Ovary (tissue), 9 donors: Measurements from ENCODE around the gene MRAP2. TPM values are rescaled to one million over a fixed set of nuclear protein-coding genes. Genes with fewer than 3 reads are reported as not detected.

Experiments used
- DNase-seq, 5 donors: peaks; one replicate each; pipeline ENCODE4 v3.0.0-alpha.2; 2019 to 2020
- H3K27ac ChIP-seq, 2 donors: fragments of 200-600 bp; one replicate each; pipeline versions ENCODE4 v1.5.1 to v1.8.0; 2019 to 2022
- H3K27me3 ChIP-seq: fragments of 200-600 bp; one replicate; pipeline ENCODE4 v1.8.0; 2022
- H3K36me3 ChIP-seq: fragments of 200-600 bp; sonication (generic); one replicate; pipeline ENCODE4 v1.5.1; 2019
- H3K4me1 ChIP-seq: one replicate; pipeline ENCODE4 v1.8.1; 2013; ENCODE audit warnings: mild to moderate bottlenecking, moderate library complexity; ENCODE audit not compliant: insufficient read depth
- H3K4me3 ChIP-seq: fragments of 200-600 bp; sonication (generic); one replicate; pipeline ENCODE4 v1.5.1; 2017
- H3K9me3 ChIP-seq, 2 donors: fragments of 200-600 bp in 1 of 2; sonication (generic) in 1 of 2; one replicate each; pipeline versions ENCODE4 v1.5.1 to v1.8.1; 2013 to 2019; ENCODE audit warnings: mild to moderate bottlenecking in 1 of 2, moderate library complexity in 1 of 2
- EP300 ChIP-seq: sonication (generic); formaldehyde crosslinking; IDR thresholded peaks from one replicate; pipeline ENCODE4 v1.6.1; 2017; ENCODE audit warnings: antibody characterized with exemption
- POLR2A ChIP-seq: fragments of 450-650 bp; IDR thresholded peaks from one replicate; pipeline ENCODE4 v1.6.1; 2017; ENCODE audit warnings: antibody characterized with exemption, mild to moderate bottlenecking, moderate library complexity
- WGBS, 3 donors: extraction: QIAGEN DNeasy Blood & Tissue Kit in 1 of 3; methylation state at CpG; one replicate each; pipeline versions ENCODE4 v1.1.5 to v1.1.7; 2013 to 2017; 5-methylcytosine and 5-hydroxymethylcytosine counted together
- intact Hi-C, 4 donors: fragments of 100-400 bp; cut with DNase I; formaldehyde crosslinking; loops; one replicate each; pipeline versions ENCODE4 v1.11.0 to v1.15.1; 2022 to 2023
- polyA plus RNA-seq, 2 donors: library from polyadenylated mRNA; stranded (reverse); fragments of 200-250 nt in 1 of 2; fragments of 350-450 nt in 1 of 2; fragmentation: Illumina TruSeq in 1 of 2; extraction: RNeasy Lipid Tissue Mini Kit (QIAGEN cat#74804) in 1 of 2; gene quantifications; one replicate each; pipeline ENCODE4 v1.2.3, GENCODE V29; 2013 to 2014
- total RNA-seq, 7 donors: library from RNA; depleted of rRNA in 2 of 7; stranded (reverse); fragments of >200 nt in 2 of 7; fragmentation: NEBNext Ultra II Directional in 3 of 7; extraction: Animal tissue kit (Norgen Biotek cat#: 25700) in 3 of 7; gene quantifications; one replicate each; pipeline versions ENCODE4 v1.1.0 to v1.2.4, GENCODE V29; 2016 to 2023
- TF ChIP-seq, protein P1 (sequence below), 3 donors: fragments of 450-650 bp in 2 of 3; fragments of 200-600 bp in 1 of 3; IDR thresholded peaks; one replicate each; pipeline versions ENCODE4 v1.5.1 to v1.8.0; 2016 to 2022; ENCODE audit warnings: antibody characterized with exemption in 3 of 3, mild to moderate bottlenecking in 1 of 3
- donor health status: DM: no; HTN: no; CAD: no; lungs with moderate emphysema.
- donor health status: DM: no; HTN: no; CAD: no.
- donor health status: Bipolar disorder and iron deficiency.
- donor health status: DM: yes; HTN: yes; CAD: no.
- donor health status: DM: no; HTN: no; CAD: no.
- donor health status: DM: yes; HTN: yes; CAD: no.

MRAP2 gene
- total and polyA plus RNA-seq, 9 donors, result 0.20 to 4.7 (median 1.2) TPM

DNA sequence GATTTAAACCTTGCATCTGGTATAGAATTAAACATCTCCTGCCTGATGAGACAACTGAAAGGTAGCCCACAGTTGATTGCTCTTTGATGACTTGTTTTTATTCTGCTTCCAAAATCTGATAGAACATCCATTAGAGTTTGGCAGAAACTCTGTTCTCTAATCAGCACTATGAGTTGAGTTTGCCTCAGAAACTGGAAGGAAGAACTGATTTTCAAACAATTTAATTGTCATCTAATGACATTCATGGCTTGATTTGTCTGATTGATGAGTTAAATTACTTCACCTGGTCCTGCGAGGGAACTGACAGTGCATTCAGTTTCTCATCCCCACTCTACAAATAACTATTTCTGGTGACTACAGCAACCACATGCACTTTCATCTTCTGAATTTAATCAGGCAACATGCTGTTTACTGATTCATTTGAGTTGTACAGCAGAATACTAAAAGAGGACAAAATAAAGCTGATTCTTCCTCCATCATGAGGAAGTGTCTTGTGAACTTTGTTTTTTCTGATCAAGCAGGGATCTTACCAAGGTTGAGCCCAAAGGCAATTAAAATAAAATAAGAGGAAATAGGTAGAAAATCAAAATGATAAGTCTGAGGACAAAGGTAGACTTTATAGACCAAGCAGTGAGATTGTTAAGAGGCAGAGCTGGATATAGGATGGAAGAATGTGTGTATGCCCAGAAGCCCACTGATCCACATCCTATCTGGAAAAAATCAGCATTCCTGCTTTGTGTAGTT, 15.7 kb upstream of the MRAP2 start:
- Histone ChIP-seq H3K27ac (no peak overlapping the region), H3K27me3 (no peaks in the 10 kb centered on the region), H3K4me1 (no peaks in the 10 kb centered on the region), H3K4me3 (no peak overlapping the region), H3K36me3 (no peaks in the 10 kb centered on the region), H3K9me3 (no peaks in the 10 kb centered on the region)
- TF ChIP-seq, protein P1, sequence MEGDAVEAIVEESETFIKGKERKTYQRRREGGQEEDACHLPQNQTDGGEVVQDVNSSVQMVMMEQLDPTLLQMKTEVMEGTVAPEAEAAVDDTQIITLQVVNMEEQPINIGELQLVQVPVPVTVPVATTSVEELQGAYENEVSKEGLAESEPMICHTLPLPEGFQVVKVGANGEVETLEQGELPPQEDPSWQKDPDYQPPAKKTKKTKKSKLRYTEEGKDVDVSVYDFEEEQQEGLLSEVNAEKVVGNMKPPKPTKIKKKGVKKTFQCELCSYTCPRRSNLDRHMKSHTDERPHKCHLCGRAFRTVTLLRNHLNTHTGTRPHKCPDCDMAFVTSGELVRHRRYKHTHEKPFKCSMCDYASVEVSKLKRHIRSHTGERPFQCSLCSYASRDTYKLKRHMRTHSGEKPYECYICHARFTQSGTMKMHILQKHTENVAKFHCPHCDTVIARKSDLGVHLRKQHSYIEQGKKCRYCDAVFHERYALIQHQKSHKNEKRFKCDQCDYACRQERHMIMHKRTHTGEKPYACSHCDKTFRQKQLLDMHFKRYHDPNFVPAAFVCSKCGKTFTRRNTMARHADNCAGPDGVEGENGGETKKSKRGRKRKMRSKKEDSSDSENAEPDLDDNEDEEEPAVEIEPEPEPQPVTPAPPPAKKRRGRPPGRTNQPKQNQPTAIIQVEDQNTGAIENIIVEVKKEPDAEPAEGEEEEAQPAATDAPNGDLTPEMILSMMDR (IDR thresholded peaks at IDR 0.05), result no peak
- no peak for TF ChIP-seq EP300
- TF ChIP-seq POLR2A, result no peak
- 55 to 78% (median 65%) methylated on average over 1 of the region's 1 CpG for whole genome bisulfite sequencing, 3 donors
- no peak for DNase-seq
- intact Hi-C loops, result no loop called here

DNA sequence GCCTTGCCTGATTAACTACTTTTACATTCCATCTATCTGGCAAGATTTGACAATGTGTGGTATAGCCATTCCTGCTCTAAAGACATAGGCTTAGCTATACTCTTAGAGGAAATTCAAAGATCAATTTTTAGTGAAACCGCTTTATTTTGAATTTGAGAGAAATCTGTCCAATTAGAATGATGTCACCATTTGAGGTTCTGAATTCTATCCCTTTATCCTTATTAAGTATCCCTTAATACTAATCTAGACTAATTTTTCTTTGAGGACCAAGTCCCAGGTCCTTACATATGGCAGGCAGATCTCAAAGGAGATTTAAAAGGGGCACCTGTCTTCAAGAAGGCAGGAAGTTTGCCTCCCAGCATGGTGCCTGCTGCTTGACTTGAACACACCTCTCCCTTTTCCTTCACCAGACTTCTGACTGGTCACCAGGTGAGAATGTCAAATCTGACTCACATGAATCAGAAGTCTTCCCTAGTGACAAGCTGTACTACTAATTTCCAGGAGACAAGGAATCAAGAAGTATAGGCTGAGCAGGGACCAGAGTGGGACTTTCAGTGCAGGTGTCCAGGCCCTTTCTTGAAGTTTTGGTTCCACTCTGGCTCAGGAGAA, 15.0 kb upstream of the MRAP2 start:
- Histone ChIP-seq H3K9me3 (no peaks in the 10 kb centered on the region), H3K27ac (no peak overlapping the region), H3K27me3 (no peaks in the 10 kb centered on the region), H3K4me1 (no peaks in the 10 kb centered on the region), H3K4me3 (no peak overlapping the region), H3K36me3 (no peaks in the 10 kb centered on the region)
- TF ChIP-seq EP300 (no peak), POLR2A (no peak)
- TF ChIP-seq, protein P1 (IDR thresholded peaks at IDR 0.05), result no peak
- WGBS, 3 donors, result 88 to 98% (median 93%) methylated on average over 1 of the region's 1 CpG
- intact Hi-C loops, result no loop called here
- no peak for DNase-seq

DNA sequence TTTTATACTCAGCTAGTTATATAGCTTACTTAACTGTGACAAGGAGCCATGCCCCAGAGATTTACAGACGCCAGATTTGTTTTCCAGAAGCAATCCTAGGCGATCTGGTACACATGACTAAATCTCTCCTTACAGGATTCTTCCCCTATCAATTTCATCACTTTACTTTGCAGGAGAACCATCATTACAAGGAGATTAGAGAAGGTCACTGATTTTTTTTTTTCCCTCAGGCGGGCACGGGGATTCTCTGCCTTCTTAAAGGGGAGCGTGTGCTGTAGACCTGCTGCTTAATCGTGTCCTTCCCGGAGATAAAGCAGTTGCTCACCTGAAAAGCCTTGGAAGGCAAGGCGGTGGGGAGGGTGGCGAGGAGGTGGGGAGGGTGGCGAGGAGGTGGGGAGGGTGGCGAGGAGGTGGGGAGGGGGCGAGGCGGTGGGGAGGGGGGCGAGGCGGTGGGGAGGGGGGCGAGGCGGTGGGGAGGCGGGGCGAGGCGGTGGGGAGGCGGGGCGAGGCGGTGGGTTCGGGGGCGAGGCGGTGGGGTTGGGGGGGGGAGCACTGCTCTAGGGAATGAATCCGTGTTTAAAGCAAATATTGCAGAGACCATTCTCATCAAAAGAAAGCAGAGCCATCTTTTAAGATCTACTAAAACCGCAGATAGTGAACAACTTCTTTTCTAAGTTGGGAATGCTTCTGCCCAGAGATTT, 14.3 kb upstream of the MRAP2 start:
- 17 to 45% (median 18%) methylated on average over 20 to 28 of the region's 28 CpGs for WGBS, 3 donors
- no peak overlapping the region for H3K4me3 ChIP-seq
- intact Hi-C loops, result no loop called here

DNA sequence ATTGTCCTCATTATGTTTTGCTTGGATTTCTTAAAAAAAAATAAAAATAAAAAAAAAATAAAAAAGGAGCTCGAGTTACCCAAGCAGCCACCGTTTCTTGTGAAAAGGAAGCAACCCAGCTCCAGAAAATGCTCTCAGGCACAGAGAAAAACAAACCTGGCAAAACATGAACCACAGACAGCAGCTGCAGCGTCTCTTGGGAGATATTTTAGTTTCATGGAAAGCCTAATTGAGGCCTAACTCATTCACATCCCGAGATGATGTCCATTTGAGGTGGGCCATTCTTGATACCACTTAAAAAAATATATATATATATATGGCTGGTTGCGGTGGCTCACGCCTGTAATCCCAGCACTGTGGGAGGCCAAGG, 13.7 kb upstream of the MRAP2 start:
- intact Hi-C loops, result no loop called here
- Histone ChIP-seq H3K27me3 (no peaks in the 10 kb centered on the region), H3K27ac (no peak overlapping the region), H3K9me3 (no peaks in the 10 kb centered on the region), H3K4me1 (no peaks in the 10 kb centered on the region), H3K36me3 (no peaks in the 10 kb centered on the region), H3K4me3 (no peak overlapping the region)
- 24 to 34% (median 34%) methylated on average over 6 of the region's 6 CpGs for WGBS, 3 donors
- DNase-seq, result no peak
- TF ChIP-seq, protein P1 (IDR thresholded peaks at IDR 0.05), result no peak
- no peak for TF ChIP-seq EP300
- TF ChIP-seq POLR2A, result no peak

More for the DNA sequence above, 14.3 kb upstream of the MRAP2 start:
- H3K9me3 ChIP-seq, result no peaks in the 10 kb centered on the region
- no peaks in the 10 kb centered on the region for H3K27me3 ChIP-seq
- no peak overlapping the region for H3K27ac ChIP-seq
- TF ChIP-seq, protein P1 (IDR thresholded peaks at IDR 0.05), result no peak
- TF ChIP-seq POLR2A, result no peak
- TF ChIP-seq EP300, result no peak
- DNase-seq, result no peak
- no peaks in the 10 kb centered on the region for H3K4me1 ChIP-seq
- H3K36me3 ChIP-seq, result no peaks in the 10 kb centered on the region
